ENCODE results near the gene TMPRSS9.

- no peak for TF ChIP-seq POLR2A (IDR thresholded peaks at IDR 0.05)
- TF ChIP-seq CTCF (IDR thresholded peaks at IDR 0.05) = no peak
These were observed 15.5 kb downstream of the TMPRSS9 start for GRCh38 chr19:2375353-2376121.

Data from heart left ventricle (tissue), 13 donors.